Sigmoid colon (tissue), 7 donors: ENCODE data around the gene GPC6. TPM values are rescaled to one million over a fixed set of nuclear protein-coding genes. Genes with fewer than 3 reads are reported as not detected.
"Not testable (repeated sequence)": the region's sequence is repeated elsewhere in the genome, so short reads cannot be mapped to it uniquely, and the experiment has no call there.

Experiments used
- DNase-seq: peaks from one replicate; pipeline ENCODE4 v3.0.0-alpha.2; 2019
- H3K27ac ChIP-seq, 4 donors: fragments of 200-600 bp; sonication (generic); one replicate each; pipeline ENCODE4 v1.5.1; 2016 to 2019; ENCODE audit warnings: mild to moderate bottlenecking in 1 of 4
- H3K27me3 ChIP-seq, 3 donors: fragments of 200-600 bp; sonication (generic); one replicate each; pipeline ENCODE4 v1.5.1; 2019; ENCODE audit warnings: mild to moderate bottlenecking in 1 of 3
- H3K36me3 ChIP-seq, 4 donors: fragments of 200-600 bp; sonication (generic); one replicate each; pipeline ENCODE4 v1.5.1; 2016 to 2019
- H3K4me1 ChIP-seq, 4 donors: fragments of 200-600 bp; sonication (generic); one replicate each; pipeline ENCODE4 v1.5.1; 2017 to 2019
- H3K4me3 ChIP-seq, 4 donors: fragments of 200-600 bp; sonication (generic); one replicate each; pipeline ENCODE4 v1.5.1; 2017 to 2019; ENCODE audit warnings: mild to moderate bottlenecking in 2 of 4, moderate library complexity in 1 of 4
- H3K9me3 ChIP-seq, 4 donors: fragments of 200-600 bp in 3 of 4; sonication (generic) in 3 of 4; one replicate each; pipeline versions ENCODE4 v1.5.1 to v1.6.1; 2013 to 2019
- EP300 ChIP-seq, 4 donors: sonication (generic); formaldehyde crosslinking; IDR thresholded peaks; one replicate each; pipeline ENCODE4 v1.6.1; 2017; ENCODE audit warnings: antibody characterized with exemption in 4 of 4
- POLR2A ChIP-seq, 2 donors: fragments of 450-650 bp; IDR thresholded peaks; one replicate each; pipeline ENCODE4 v1.6.1; 2016; ENCODE audit warnings: antibody characterized with exemption in 2 of 2, mild to moderate bottlenecking in 2 of 2, moderate library complexity in 2 of 2
- POLR2AphosphoS5 ChIP-seq, 4 donors: sonication (generic); formaldehyde crosslinking; IDR thresholded peaks; one replicate each; pipeline ENCODE4 v1.6.1; 2017; ENCODE audit warnings: antibody characterized with exemption in 4 of 4
- WGBS, 2 donors: extraction: QIAGEN DNeasy Blood & Tissue Kit; methylation state at CpG; one replicate each; pipeline ENCODE4 v1.1.7; 2013; 5-methylcytosine and 5-hydroxymethylcytosine counted together
- intact Hi-C: fragments of 100-400 bp; cut with DNase I; formaldehyde crosslinking; loops from one replicate; pipeline ENCODE4 v1.15.1; 2023
- polyA plus RNA-seq, 3 donors: library from polyadenylated mRNA; stranded (reverse); fragments of 200-250 nt; gene quantifications; one replicate each; pipeline ENCODE4 v1.2.3, GENCODE V29; 2013
- total RNA-seq, 4 donors: library from RNA; depleted of rRNA; stranded (reverse); fragments of >200 nt; gene quantifications; one replicate each; pipeline ENCODE4 v1.1.0, GENCODE V29; 2016
- TF ChIP-seq, protein P1 (sequence below), 4 experiments: fragments of 450-650 bp in 3 of 4; fragments of 200-600 bp in 1 of 4; IDR thresholded peaks; one replicate each; pipeline ENCODE4 v1.5.1; 2016 to 2019; ENCODE audit warnings: antibody characterized with exemption in 4 of 4, mild to moderate bottlenecking in 3 of 4, moderate library complexity in 2 of 4
- donor health status: healthy with polysubstance abuse.
- donor health status: Bipolar disorder and iron deficiency.
- donor health status: healthy.

GPC6 gene
- total and polyA plus RNA-seq, 7 donors, result 0.23 to 27.5 (median 14.4) TPM

DNA sequence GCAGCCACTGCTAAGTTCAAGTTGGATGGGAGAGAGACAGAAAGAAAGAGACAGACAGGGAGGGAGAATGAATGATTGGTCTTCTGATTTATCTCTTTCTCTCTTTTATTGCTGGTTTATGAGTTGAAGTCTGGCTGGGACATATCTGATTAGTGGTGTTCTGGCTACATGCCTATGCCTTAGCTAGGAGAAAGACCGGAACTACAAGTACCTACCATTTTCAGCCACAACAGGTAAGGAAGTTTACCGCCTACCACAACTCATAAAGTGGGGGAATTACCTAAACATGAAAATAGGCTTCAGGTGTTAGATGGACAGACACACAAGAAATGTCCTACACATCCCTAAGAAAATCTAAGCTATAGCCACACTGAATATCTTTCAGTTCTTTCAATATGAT lies 36.6 kb upstream of the GPC6 start:
- TF ChIP-seq EP300 (IDR thresholded peaks at IDR 0.05) (no peak), POLR2AphosphoS5 (IDR thresholded peaks at IDR 0.05) (no peak), POLR2A (IDR thresholded peaks at IDR 0.05) (no peak)
- TF ChIP-seq, protein P1, sequence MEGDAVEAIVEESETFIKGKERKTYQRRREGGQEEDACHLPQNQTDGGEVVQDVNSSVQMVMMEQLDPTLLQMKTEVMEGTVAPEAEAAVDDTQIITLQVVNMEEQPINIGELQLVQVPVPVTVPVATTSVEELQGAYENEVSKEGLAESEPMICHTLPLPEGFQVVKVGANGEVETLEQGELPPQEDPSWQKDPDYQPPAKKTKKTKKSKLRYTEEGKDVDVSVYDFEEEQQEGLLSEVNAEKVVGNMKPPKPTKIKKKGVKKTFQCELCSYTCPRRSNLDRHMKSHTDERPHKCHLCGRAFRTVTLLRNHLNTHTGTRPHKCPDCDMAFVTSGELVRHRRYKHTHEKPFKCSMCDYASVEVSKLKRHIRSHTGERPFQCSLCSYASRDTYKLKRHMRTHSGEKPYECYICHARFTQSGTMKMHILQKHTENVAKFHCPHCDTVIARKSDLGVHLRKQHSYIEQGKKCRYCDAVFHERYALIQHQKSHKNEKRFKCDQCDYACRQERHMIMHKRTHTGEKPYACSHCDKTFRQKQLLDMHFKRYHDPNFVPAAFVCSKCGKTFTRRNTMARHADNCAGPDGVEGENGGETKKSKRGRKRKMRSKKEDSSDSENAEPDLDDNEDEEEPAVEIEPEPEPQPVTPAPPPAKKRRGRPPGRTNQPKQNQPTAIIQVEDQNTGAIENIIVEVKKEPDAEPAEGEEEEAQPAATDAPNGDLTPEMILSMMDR (IDR thresholded peaks at IDR 0.05), result no peak

DNA sequence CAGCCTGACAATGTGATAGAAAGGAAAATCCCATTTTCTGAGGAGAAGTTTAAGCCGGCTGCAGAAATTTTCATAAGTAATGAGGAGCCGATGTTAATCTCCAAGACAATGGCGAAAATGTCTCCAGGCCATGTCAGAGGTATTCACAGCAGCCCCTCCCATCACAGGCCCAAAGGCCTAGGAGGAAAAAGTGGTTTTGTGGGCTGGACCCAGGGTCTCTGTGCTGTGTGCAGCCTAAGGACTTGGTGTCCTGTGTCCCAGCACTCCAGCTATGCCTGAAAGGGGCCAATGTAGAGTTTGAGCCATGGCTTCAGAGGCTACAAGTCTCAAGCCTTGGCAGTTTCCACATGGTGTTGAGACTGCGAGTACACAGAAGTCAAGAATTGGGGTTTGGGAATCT lies 32.9 kb upstream of the GPC6 start:
- no peaks in the 10 kb centered on the region for H3K27me3 ChIP-seq
- intact Hi-C loops, result no loop called here
- H3K27ac ChIP-seq, result no peak overlapping the region
- H3K9me3 ChIP-seq, result no peaks in the 10 kb centered on the region
- H3K4me1 ChIP-seq, result no peaks in the 10 kb centered on the region
- WGBS, 2 donors, result 93 to 94% methylated on average over 4 of the region's 4 CpGs
- no peaks in the 10 kb centered on the region for H3K36me3 ChIP-seq
- TF ChIP-seq POLR2AphosphoS5 (IDR thresholded peaks at IDR 0.05) (no peak), EP300 (IDR thresholded peaks at IDR 0.05) (no peak), POLR2A (IDR thresholded peaks at IDR 0.05) (no peak)
- TF ChIP-seq, protein P1 (IDR thresholded peaks at IDR 0.05), result no peak
- no peak for DNase-seq
- H3K4me3 ChIP-seq, result no peak overlapping the region

More for the DNA sequence above, 36.6 kb upstream of the GPC6 start:
- Histone ChIP-seq H3K27ac (no peak overlapping the region), H3K4me3 (no peak overlapping the region), H3K27me3 (no peaks in the 10 kb centered on the region), H3K9me3 (no peaks in the 10 kb centered on the region), H3K36me3 (no peaks in the 10 kb centered on the region), H3K4me1 (no peaks in the 10 kb centered on the region)
- WGBS, 2 donors, result 25 to 77% methylated on average over 2 of the region's 2 CpGs
- DNase-seq, result no peak
- intact Hi-C loops, result no loop called here

GRCh38 chr13:93199856-93200255 lies 26.8 kb upstream of the GPC6 start:
- H3K27me3 ChIP-seq, result no peaks in the 10 kb centered on the region
- 83 to 92% methylated on average over 1 of the region's 1 CpG for WGBS, 2 donors
- no peaks in the 10 kb centered on the region for H3K36me3 ChIP-seq
- TF ChIP-seq, protein P1 (IDR thresholded peaks at IDR 0.05), result no peak
- no peak for TF ChIP-seq POLR2AphosphoS5 (IDR thresholded peaks at IDR 0.05)
- TF ChIP-seq POLR2A (IDR thresholded peaks at IDR 0.05), result no peak
- TF ChIP-seq EP300 (IDR thresholded peaks at IDR 0.05), result no peak
- DNase-seq, result no peak
- intact Hi-C loops, result no loop called here
- no peaks in the 10 kb centered on the region for H3K9me3 ChIP-seq
- H3K27ac ChIP-seq, result no peak overlapping the region
- H3K4me1 ChIP-seq, result no peaks in the 10 kb centered on the region
- H3K4me3 ChIP-seq, result no peak overlapping the region

DNA sequence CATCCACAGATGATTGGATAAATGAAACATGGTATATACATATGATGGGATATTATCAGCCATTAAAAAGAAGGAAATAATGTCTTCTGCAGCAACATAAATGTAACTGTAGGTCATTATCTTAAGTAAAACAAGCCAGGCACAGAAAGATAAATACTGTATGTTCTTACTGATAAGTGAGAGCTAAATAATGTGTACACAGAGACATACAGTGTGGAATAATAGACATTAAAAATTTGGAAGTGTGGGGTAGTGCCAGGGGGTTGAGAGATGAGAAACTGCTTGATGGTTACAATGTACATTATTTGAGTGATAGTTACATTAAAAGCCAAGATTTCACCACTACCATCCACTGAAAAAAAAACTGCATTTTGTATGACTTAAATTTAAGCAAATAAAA lies 26.0 kb upstream of the GPC6 start:
- no peaks in the 10 kb centered on the region for H3K36me3 ChIP-seq
- intact Hi-C loops, result no loop called here
- DNase-seq, result no peak
- H3K4me1 ChIP-seq, result no peaks in the 10 kb centered on the region
- H3K9me3 ChIP-seq, result no peaks in the 10 kb centered on the region
- no peak overlapping the region for H3K4me3 ChIP-seq
- no peak for TF ChIP-seq POLR2AphosphoS5 (IDR thresholded peaks at IDR 0.05)
- TF ChIP-seq EP300 (IDR thresholded peaks at IDR 0.05), result no peak
- no peak for TF ChIP-seq POLR2A (IDR thresholded peaks at IDR 0.05)
- TF ChIP-seq, protein P1 (IDR thresholded peaks at IDR 0.05), result no peak
- H3K27ac ChIP-seq, result no peak overlapping the region
- H3K27me3 ChIP-seq, result no peaks in the 10 kb centered on the region

DNA sequence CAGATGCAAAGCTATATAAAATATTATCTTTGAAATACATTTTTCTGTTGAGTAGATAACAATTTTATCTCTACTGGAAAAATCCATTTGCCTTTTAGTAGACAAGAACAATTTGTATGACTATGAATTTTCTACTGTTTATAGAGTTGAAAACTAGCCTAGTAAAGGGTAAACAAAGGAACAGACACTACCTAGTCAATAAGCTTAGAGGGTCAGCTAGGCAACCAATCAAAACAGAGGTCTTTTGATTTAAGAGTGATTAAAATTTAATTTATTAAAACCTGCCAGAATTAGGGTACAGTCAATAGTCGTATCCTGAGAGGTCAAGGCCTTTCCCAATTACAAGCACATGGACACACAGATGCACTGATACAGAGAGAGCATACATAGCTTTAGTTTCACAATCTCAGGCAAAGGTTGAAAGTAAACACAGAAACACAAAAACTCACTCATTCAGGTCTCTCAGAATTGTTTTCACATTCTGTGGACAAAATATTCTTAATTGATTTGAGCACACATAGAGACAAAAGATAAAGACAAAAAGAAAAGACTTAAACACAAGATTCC lies 24.5 kb upstream of the GPC6 start:
- no peaks in the 10 kb centered on the region for H3K9me3 ChIP-seq
- intact Hi-C loops, result no loop called here
- no peaks in the 10 kb centered on the region for H3K4me1 ChIP-seq
- no peak overlapping the region for H3K4me3 ChIP-seq
- no peak overlapping the region for H3K27ac ChIP-seq
- no peak for DNase-seq
- TF ChIP-seq EP300 (IDR thresholded peaks at IDR 0.05) (no peak), POLR2A (IDR thresholded peaks at IDR 0.05) (no peak), POLR2AphosphoS5 (IDR thresholded peaks at IDR 0.05) (no peak)
- TF ChIP-seq, protein P1 (IDR thresholded peaks at IDR 0.05), result no peak
- no peaks in the 10 kb centered on the region for H3K27me3 ChIP-seq
- WGBS, 2 donors, result 86 to 87% methylated on average over 1 of the region's 1 CpG
- no peaks in the 10 kb centered on the region for H3K36me3 ChIP-seq

DNA sequence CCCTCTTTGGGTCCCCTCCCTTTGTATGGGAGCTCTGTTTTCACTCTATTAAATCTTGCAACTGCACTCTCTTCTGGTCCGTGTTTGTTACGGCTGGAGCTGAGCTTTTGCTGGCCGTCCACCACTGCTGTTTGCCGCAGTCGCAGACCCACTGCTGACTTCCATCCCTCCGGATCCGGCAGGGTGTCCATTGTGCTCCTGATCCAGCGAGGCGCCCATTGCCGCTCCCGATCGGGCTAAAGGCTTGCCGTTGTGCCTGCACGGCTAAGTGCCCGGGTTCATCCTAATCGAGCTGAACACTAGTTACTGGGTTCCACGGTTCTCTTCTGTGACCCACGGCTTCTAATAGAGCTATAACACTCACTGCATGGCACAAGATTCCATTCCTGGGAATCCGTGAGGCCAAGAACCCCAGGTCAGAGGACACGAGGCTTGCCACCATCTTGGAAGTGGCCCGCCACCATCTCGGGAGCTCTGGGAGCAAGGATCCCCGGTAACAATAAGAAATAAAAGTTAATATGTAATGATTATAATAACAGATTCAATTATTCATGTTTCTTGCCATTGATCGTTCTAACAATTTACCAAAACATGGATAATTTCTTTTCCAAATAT lies 19.7 kb upstream of the GPC6 start:
- DNase-seq, H3K9me3 ChIP-seq, H3K4me3 ChIP-seq, H3K27ac ChIP-seq, H3K4me1 ChIP-seq, H3K27me3 ChIP-seq, H3K36me3 ChIP-seq, intact Hi-C loops: not testable (repeated sequence)
- 88 to 89% methylated on average over 24 of the region's 24 CpGs for WGBS, 2 donors
